T-cell (primary cell): ENCODE measurements around the gene PNCK. TPM values are rescaled to one million over a fixed set of nuclear protein-coding genes. Genes with fewer than 3 reads are reported as not detected.

Experiments
- ATAC-seq, 4 experiments: fragments of 200-7000 bp in 3 of 4; fragments of 150-1000 bp in 1 of 4; cut with Tn5 transposase; replicated peaks in 1 of 4; 1 replicate in 3 of 4; 2 replicates in 1 of 4; pipeline ENCODE4 v1.10.0; 2021; ENCODE audit warnings: moderate library complexity in 3 of 4, mild to moderate bottlenecking in 2 of 4, moderate number of reproducible peaks in 1 of 4
- CTCF ChIA-PET, 2 donors: fragments of 300-600 bp; sonication (Branson Sonifier 250); formaldehyde crosslinking; loops; one replicate each; lab custom pipeline; 2022; ENCODE audit warnings: antibody characterized with exemption in 2 of 2; lab: Charles Lee
- POLR2A ChIA-PET, 2 donors: fragments of 300-600 bp; sonication (Branson Sonifier 250); formaldehyde crosslinking; loops; one replicate each; lab custom pipeline; 2022; ENCODE audit warnings: antibody characterized with exemption in 2 of 2; lab: Charles Lee
- DNase-seq, 35 experiments: peaks; one replicate each; pipeline versions ENCODE4 v3.0.0 to v3.0.0-alpha.2; 2013 to 2023
- H3K27ac ChIP-seq: one replicate; pipeline ENCODE4 v1.5.1; 2013; ENCODE audit warnings: low read length
- H3K27me3 ChIP-seq, 2 experiments: replicated peaks in 1 of 2; 1 replicate in 1 of 2; 2 replicates in 1 of 2; pipeline versions ENCODE4 v1.6.1 to v1.7.0; 2013; ENCODE audit warnings: low read length in 1 of 2, mixed read lengths in 1 of 2; ENCODE audit not compliant: control insufficient read depth in 2 of 2, insufficient read depth in 2 of 2; ENCODE audit errors: extremely low read depth in 1 of 2
- H3K36me3 ChIP-seq, 2 donors: 1 replicate in 1 of 2; 2 replicates in 1 of 2; pipeline versions ENCODE4 v1.6.1 to v1.7.0; 2013; ENCODE audit warnings: low read length in 1 of 2; ENCODE audit not compliant: control insufficient read depth in 2 of 2, insufficient read depth in 1 of 2; ENCODE audit errors: extremely low read depth in 1 of 2
- H3K4me1 ChIP-seq, 2 experiments: 1 replicate in 1 of 2; 2 replicates in 1 of 2; pipeline versions ENCODE4 v1.6.1 to v1.7.0; 2013; ENCODE audit warnings: low read length in 2 of 2, mixed read lengths in 1 of 2; ENCODE audit not compliant: insufficient read depth in 2 of 2, control insufficient read depth in 1 of 2; ENCODE audit errors: extremely low read depth in 1 of 2
- H3K4me3 ChIP-seq, 2 donors: 1 replicate in 1 of 2; 2 replicates in 1 of 2; pipeline versions ENCODE4 v1.5.1 to v1.7.0; 2013; ENCODE audit warnings: mild to moderate bottlenecking in 2 of 2, low read length in 1 of 2, moderate library complexity in 1 of 2; ENCODE audit not compliant: control insufficient read depth in 1 of 2; ENCODE audit errors: extremely low read depth in 1 of 2
- H3K9me3 ChIP-seq: 2 replicates; pipeline ENCODE4 v1.7.0; 2013
- H3K27ac Mint-ChIP-seq, 2 donors: one replicate each; pipeline ENCODE4 v1.8.0; 2020 to 2021; ENCODE audit warnings: mild to moderate bottlenecking in 2 of 2, mixed read lengths in 2 of 2
- H3K27me3 Mint-ChIP-seq, 2 donors: one replicate each; pipeline ENCODE4 v1.8.0; 2021 to 2022; ENCODE audit warnings: mixed read lengths in 2 of 2
- H3K36me3 Mint-ChIP-seq: one replicate; pipeline ENCODE4 v1.8.0; 2021; ENCODE audit warnings: mixed read lengths
- H3K4me1 Mint-ChIP-seq, 3 donors: one replicate each; pipeline ENCODE4 v1.8.0; 2020 to 2022; ENCODE audit warnings: mixed read lengths in 3 of 3, mild to moderate bottlenecking in 1 of 3
- H3K4me3 Mint-ChIP-seq, 3 donors: one replicate each; pipeline ENCODE4 v1.8.0; 2020 to 2022; ENCODE audit warnings: mild to moderate bottlenecking in 3 of 3, mixed read lengths in 3 of 3, moderate library complexity in 3 of 3
- H3K9me3 Mint-ChIP-seq, 3 donors: one replicate each; pipeline ENCODE4 v1.8.0; 2020 to 2022; ENCODE audit warnings: mixed read lengths in 3 of 3
- WGBS: methylation state at CpG from one replicate; pipeline ENCODE4 v1.1.5; 2013; ENCODE audit warnings: missing lambda C conversion rate; ENCODE audit not compliant: insufficient coverage; 5-methylcytosine and 5-hydroxymethylcytosine counted together
- total RNA-seq, 35 experiments: library from RNA in 6 of 35; stranded (reverse) in 6 of 35; fragments of 120-200 nt in 1 of 35; gene quantifications; one replicate each; pipeline versions ENCODE4 v1.2.1 to v1.2.4 and lab custom pipeline; 2013 to 2026

PNCK gene
- total RNA-seq, 5 donors from 2014 or later (not counting 1 experiment from before 2014, with no cell fraction given): 1.0 TPM; not detected in 4

- Histone ChIP-seq H3K36me3 (no peaks in the 10 kb centered on the region), H3K27me3 (peaks cover 0 to 63% of the 10 kb centered on the region in 2 experiments), H3K4me3 (no peak overlapping the region), H3K9me3 (no peaks in the 10 kb centered on the region), H3K4me1 (peaks cover 0 to 21% of the 10 kb centered on the region in 2 experiments), H3K27ac (no peak overlapping the region)
- Mint-ChIP-seq H3K4me3 (peak overlapping the region in 1 of 3 donors; percentile 29), H3K36me3 (no peaks in the 10 kb centered on the region), H3K27ac (no peak overlapping the region), H3K9me3 (no peaks in the 10 kb centered on the region), H3K27me3 (peaks cover 16 to 26% of the 10 kb centered on the region in 2 donors), H3K4me1 (peaks cover 10 to 20% (median 14%) of the 10 kb centered on the region in 3 donors)
- ATAC-seq (no peak), DNase-seq (no peak)
- POLR2A ChIA-PET: no interaction called here
- CTCF ChIA-PET: no interaction called here
- 100% methylated on average over 1 of the region's 23 CpGs for WGBS
Observed at GRCh38 chrX:153640045-153640686, 33.4 kb downstream of the PNCK start.

GRCh38 chrX:153639177-153640044, 34.2 kb downstream of the PNCK start:
- ChIA-PET CTCF (no interaction called here), POLR2A (no interaction called here)
- H3K27ac Mint-ChIP-seq: no peak overlapping the region
- H3K27me3 ChIP-seq: peaks cover 0 to 55% of the 10 kb centered on the region in 2 experiments
- H3K27ac ChIP-seq: no peak overlapping the region
- peaks cover 0 to 21% of the 10 kb centered on the region in 2 experiments for H3K4me1 ChIP-seq
- DNase-seq: no peak
- no peak overlapping the region for H3K4me3 Mint-ChIP-seq
- 74% methylated on average over 10 of the region's 28 CpGs for WGBS
- no peaks in the 10 kb centered on the region for H3K9me3 ChIP-seq
- H3K36me3 ChIP-seq: no peaks in the 10 kb centered on the region
- H3K4me1 Mint-ChIP-seq: peaks cover 10 to 17% (median 14%) of the 10 kb centered on the region in 3 donors
- no peak overlapping the region for H3K4me3 ChIP-seq
- no peaks in the 10 kb centered on the region for H3K36me3 Mint-ChIP-seq
- ATAC-seq: no peak
- no peaks in the 10 kb centered on the region for H3K9me3 Mint-ChIP-seq
- H3K27me3 Mint-ChIP-seq: peaks cover 19 to 23% of the 10 kb centered on the region in 2 donors

GRCh38 chrX:153638436-153639176, 35.0 kb downstream of the PNCK start:
- POLR2A ChIA-PET: no interaction called here

GRCh38 chrX:153638041-153638371, 35.6 kb downstream of the PNCK start:
- POLR2A ChIA-PET: no interaction called here
- no peak for DNase-seq
- no CpG with 5 or more reads among the region's 6 CpGs for WGBS
- H3K4me1 Mint-ChIP-seq: peaks cover 9 to 10% (median 10%) of the 10 kb centered on the region in 3 donors
- H3K36me3 ChIP-seq: no peaks in the 10 kb centered on the region
- H3K9me3 Mint-ChIP-seq: no peaks in the 10 kb centered on the region
- CTCF ChIA-PET: no interaction called here
- H3K9me3 ChIP-seq: no peaks in the 10 kb centered on the region
- H3K4me3 Mint-ChIP-seq: no peak overlapping the region
- H3K4me1 ChIP-seq: peaks cover 0 to 13% of the 10 kb centered on the region in 2 experiments
- H3K4me3 ChIP-seq: no peak overlapping the region
- no peak for ATAC-seq
- peaks cover 17 to 24% of the 10 kb centered on the region in 2 donors for H3K27me3 Mint-ChIP-seq
- no peaks in the 10 kb centered on the region for H3K36me3 Mint-ChIP-seq
- no peak overlapping the region for H3K27ac Mint-ChIP-seq
- peaks cover 0 to 45% of the 10 kb centered on the region in 2 experiments for H3K27me3 ChIP-seq
- no peak overlapping the region for H3K27ac ChIP-seq

More at GRCh38 chrX:153638436-153639176, 35.0 kb downstream of the PNCK start:
- no peak overlapping the region for H3K4me3 Mint-ChIP-seq
- CTCF ChIA-PET: no interaction called here
- no peaks in the 10 kb centered on the region for H3K36me3 Mint-ChIP-seq
- Histone ChIP-seq H3K27me3 (peaks cover 0 to 51% of the 10 kb centered on the region in 2 experiments), H3K27ac (no peak overlapping the region), H3K4me3 (no peak overlapping the region), H3K36me3 (no peaks in the 10 kb centered on the region), H3K9me3 (no peaks in the 10 kb centered on the region), H3K4me1 (peaks cover 0 to 18% of the 10 kb centered on the region in 2 experiments)
- H3K9me3 Mint-ChIP-seq: no peaks in the 10 kb centered on the region
- H3K27me3 Mint-ChIP-seq: peaks cover 19 to 26% of the 10 kb centered on the region in 2 donors
- no peak overlapping the region for H3K27ac Mint-ChIP-seq
- ATAC-seq: no peak
- peaks cover 10 to 15% (median 14%) of the 10 kb centered on the region in 3 donors for H3K4me1 Mint-ChIP-seq
- WGBS: 92% methylated on average over 6 of the region's 20 CpGs
- no peak for DNase-seq

GRCh38 chrX:153637121-153638040, 36.2 kb downstream of the PNCK start:
- POLR2A ChIA-PET: no interaction called here
- CTCF ChIA-PET: no interaction called here
- no peak overlapping the region for H3K4me3 Mint-ChIP-seq
- DNase-seq (no peak), ATAC-seq (no peak)
- H3K9me3 ChIP-seq: no peaks in the 10 kb centered on the region
- peaks cover 0 to 39% of the 10 kb centered on the region in 2 experiments for H3K27me3 ChIP-seq
- no peaks in the 10 kb centered on the region for H3K36me3 ChIP-seq
- H3K4me1 Mint-ChIP-seq: peaks cover 4 to 6% (median 6%) of the 10 kb centered on the region in 3 donors
- H3K4me1 ChIP-seq: peaks cover 0 to 8% of the 10 kb centered on the region in 2 experiments
- no peak overlapping the region for H3K4me3 ChIP-seq
- WGBS: 76% methylated on average over 3 of the region's 27 CpGs
- H3K27ac Mint-ChIP-seq: no peak overlapping the region
- no peaks in the 10 kb centered on the region for H3K9me3 Mint-ChIP-seq
- H3K27me3 Mint-ChIP-seq: peaks cover 12 to 20% of the 10 kb centered on the region in 2 donors
- no peak overlapping the region for H3K27ac ChIP-seq
- no peaks in the 10 kb centered on the region for H3K36me3 Mint-ChIP-seq
